NCI-H446 treated with DMSO at 0.1 percent for 48 hours (cell line): ENCODE measurements around the gene TEX38.
"Not testable (repeated sequence)": the region's sequence is repeated elsewhere in the genome, so short reads cannot be mapped to it uniquely, and the experiment has no call there.

ENCODE experiments used
- DNase-seq: peaks from one replicate; lab custom pipeline; 2025; lab: John Stamatoyannopoulos, UW

The TEX38 gene

DNA sequence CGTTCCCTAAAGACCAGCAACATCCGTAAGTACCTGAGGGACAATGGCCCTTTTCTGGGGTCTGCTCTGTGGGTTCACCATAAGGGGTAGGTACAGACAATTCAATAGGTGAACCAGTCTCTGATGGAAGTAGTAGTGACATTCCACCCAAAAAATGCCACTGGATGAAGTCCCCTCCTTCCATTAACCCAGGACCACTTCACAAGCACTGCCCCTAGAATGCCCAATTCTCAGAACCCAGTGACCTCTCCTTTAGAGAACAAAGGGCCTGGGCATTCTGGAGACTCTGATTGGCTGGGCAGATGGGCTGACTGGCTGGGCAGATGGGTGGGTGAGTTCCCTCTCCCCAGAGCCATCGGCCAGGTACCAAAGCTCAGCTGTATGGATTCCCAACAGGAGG, at the start of gene TEX38:
TSS of gene TEX38 (plus strand) at position 301 of the 400 bp plus-strand sequence. CDS start at position 382, 81 bp downstream.
- DNase-seq, result no peak

DNA sequence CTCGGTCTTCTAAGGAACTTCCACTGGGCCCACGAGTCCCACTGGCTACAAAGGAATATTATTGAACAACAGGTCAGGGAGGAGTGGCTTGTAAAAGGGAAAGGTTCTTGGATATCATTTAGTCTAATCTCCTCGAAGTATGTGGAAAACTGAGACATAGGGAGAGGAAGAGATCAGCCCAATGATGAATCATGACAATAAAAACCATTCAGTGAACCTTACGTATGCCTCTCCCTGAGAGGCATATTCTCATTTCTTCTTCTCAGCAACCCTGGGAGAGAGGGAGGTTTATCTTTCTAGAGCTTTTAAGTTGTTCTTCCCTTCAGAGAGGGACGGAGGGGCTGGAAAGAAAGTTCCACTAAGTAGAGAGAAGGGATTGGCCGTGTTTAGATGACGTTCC, 49.7 kb upstream of the TEX38 start:
- no peak for DNase-seq

- DNase-seq, result peak; percentile 22
These were observed 49.3 kb upstream of the TEX38 start for GRCh38 chr1:46622344-46622743.

DNA sequence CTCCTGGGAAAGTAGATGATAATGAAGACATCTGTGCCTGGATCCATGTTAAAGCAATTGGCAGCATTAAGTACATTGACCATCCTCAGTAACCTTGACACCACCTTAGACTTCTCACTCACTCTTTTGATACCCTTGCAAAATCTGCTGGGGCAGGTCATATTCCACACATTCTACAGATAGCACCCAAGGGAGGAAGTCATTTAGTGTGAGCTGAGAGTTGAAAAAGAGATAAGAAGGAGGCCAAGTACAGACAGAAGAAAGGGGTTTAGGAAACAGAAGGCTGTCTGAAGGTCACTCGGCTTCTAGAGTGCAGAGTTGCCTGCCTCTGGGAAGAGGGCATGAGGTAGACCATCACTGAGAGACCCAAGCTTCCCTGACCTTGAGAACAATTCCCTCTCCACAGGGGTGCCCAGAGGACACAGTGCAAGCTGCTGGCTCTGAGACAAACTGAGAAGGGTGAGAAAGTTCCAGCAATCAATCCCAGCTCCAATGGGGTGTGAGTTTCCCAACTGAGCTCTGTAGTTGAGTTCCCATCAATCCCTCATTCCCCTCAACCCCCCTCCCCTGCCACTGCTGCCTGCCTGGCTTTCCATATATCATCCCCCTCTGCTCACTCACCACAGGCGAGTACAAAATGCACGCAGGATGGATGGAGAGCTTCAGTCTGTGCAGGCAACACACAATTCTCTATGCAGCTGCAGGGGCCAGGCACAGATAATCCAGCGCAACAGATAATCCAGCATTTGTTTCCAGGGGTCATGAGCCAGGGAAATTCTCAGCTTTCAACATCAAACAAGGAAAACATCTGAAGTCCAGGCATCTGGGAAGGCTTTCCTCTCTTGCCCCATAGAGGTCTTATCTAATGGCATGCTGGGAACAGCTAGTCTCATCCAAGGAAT, 47.7 kb upstream of the TEX38 start:
- no peak for DNase-seq

GRCh38 chr1:46630719-46631118, 40.9 kb upstream of the TEX38 start:
- DNase-seq, result no peak

- DNase-seq, result no peak
These were observed 36.4 kb upstream of the TEX38 start for GRCh38 chr1:46635205-46635604.

DNA sequence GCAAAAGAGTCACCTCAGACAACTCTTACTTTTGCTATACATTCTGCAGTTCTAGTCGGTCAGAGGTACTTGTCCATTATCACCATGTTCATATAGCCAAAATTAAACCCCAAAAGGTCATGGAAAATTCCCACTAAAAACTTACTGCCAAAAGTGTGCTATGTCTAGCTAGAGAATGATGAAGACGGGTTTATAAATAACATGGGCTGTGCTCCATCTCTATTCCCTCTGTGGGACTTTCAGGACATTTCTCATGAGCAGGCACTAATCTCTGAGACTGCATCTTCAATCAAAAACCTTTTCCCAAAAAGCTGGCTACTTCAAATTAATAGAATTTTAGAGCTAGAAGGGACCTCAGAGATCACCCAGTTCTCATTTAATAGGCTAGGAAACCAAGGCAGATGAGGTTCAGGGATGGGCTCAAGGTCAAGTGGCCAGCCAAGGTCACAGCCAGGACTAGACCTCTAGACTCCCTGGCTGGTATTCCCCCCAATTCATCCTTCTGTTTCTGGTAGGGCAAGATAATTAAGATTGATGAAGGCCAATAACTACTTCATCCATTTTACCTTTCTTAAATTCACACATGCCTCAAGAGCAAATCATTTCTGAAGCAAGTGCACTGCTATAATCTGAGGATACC, 34.1 kb upstream of the TEX38 start:
- DNase-seq, result no peak

DNA sequence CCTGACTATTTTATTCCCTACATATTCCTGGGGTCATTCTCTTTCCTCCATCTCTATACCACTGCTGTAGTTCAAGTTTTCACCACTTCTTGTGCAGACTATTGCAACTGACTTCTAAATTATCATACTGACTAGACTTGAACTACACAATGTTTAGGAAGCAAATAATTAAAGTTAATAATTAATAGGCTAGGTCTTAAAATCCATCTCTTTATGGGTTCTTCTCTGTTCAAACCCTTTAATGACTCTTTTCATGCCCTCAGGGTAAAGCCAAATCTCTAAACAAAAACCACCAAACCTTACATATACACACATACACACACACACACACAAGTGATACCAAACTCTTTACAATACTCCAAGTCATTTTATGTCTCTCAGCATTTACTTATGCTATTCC, 32.7 kb upstream of the TEX38 start:
- no peak for DNase-seq

DNA sequence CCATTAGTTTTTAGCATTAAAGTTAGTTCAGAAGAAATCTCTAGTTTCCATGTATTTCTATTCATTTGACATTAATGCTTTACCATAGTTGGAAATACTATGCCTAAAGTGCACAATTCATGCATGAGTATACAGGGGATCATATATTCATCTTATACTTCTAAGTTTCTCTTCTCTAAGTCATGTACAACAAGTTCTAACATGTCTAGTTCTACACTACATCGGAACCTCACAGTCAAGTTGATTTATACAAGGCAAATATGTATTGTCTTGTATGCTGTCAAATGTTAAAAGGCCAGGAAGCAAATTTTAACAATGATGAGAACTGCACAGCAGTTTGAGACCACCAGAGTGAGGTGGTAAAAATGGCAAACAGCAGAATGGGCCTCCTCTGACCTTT, 32.1 kb upstream of the TEX38 start:
- DNase-seq, result no peak

- DNase-seq, result no peak
These were observed 29.5 kb upstream of the TEX38 start for GRCh38 chr1:46642115-46642680.

GRCh38 chr1:46643368-46643775, 28.3 kb upstream of the TEX38 start:
- peak; percentile 99 for DNase-seq

- no peak for DNase-seq
These were observed 25.8 kb upstream of the TEX38 start for GRCh38 chr1:46645815-46646214.

DNA sequence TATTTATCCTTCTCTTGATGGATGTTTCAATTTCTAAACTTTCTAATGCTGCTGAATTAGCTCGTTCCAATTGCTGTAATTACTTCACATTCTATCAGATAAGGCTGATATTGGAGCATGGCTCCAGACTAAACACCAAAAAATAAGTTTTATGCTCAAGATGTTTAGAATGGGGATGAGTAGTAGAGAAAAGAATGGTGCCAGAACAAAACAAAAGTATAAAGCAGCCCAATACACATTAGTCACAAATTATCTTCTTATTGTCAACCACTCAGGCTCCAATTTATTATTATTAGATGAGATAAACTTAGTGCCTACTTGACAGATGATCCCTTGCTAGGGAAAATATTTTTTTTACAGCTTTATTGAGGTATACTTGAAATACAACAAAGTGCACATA, 25.3 kb upstream of the TEX38 start:
- no peak for DNase-seq

- DNase-seq, result no peak
These were observed 24.8 kb upstream of the TEX38 start for GRCh38 chr1:46646844-46647243.

- DNase-seq, result no peak
These were observed 24.0 kb upstream of the TEX38 start for GRCh38 chr1:46647611-46648010.

DNA sequence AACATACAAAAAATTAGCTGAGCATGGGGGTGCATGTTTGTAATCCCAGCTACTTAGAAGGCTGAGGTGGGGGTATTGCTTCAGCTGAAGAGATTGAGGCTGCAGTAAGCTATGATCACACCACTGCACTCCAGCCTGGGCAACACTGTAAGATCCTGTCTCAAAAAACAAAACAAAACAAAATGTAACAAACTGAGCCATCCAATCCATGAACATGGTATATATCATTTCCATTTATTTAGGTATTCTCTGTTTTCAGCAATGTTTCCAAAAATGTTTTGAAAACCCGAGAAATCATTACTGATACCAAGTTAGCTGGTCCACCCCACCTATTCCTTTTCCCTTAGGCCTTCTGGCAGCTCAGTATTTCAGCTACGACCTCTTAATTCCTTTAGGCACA, 21.9 kb upstream of the TEX38 start:
- no peak for DNase-seq

GRCh38 chr1:46650491-46650890, 21.2 kb upstream of the TEX38 start:
- DNase-seq, result no peak

DNA sequence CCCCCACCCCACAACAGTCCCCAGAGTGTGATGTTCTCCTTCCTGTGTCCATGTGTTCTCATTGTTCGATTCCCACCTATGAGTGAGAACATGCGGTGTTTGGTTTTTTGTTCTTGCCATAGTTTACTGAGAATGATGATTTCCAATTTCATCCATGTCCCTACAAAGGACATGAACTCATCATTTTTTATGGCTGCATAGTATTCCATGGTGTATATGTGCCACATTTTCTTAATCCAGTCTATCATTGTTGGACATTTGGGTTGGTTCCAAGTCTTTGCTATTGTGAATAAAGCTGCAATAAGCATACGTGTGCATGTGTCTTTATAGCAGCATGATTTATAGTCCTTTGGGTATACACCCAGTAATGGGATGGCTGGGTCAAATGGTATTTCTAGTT, 20.5 kb upstream of the TEX38 start:
- DNase-seq, result not testable (repeated sequence)

DNA sequence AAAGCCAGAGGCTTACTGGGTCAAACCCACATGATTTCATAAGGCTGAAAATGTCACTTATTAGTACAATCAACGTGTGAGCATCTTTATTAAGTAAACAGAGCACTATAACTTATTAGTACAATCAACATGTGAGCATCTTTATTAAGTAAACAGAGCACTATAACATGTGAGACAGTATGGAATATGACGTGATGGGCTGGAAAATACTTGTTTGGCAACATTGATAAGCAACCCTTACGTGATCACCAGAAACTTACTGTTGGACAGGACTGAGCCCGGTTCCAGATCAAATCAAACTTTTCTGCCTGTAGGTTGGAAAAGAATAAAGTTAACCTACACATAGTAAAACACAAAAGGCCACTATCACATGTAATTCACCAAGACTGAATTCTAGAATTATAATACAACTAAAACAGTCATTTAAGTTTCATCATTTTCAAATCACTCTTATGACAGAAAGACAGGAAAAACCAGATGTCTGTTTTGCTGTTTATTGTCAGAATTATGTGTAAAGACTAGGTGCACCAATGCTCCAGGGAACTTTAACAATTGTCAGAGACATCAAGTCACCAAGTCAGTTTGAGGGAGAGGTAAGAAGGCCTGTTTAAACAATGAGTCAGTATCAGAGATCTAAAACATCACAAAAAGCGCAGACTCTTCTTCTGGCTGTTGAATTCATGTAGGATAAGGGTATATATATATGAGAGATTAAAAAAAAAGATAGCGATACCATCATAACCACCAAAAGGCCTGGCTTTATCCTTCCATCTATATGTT, 19.1 kb upstream of the TEX38 start:
- DNase-seq, result no peak

DNA sequence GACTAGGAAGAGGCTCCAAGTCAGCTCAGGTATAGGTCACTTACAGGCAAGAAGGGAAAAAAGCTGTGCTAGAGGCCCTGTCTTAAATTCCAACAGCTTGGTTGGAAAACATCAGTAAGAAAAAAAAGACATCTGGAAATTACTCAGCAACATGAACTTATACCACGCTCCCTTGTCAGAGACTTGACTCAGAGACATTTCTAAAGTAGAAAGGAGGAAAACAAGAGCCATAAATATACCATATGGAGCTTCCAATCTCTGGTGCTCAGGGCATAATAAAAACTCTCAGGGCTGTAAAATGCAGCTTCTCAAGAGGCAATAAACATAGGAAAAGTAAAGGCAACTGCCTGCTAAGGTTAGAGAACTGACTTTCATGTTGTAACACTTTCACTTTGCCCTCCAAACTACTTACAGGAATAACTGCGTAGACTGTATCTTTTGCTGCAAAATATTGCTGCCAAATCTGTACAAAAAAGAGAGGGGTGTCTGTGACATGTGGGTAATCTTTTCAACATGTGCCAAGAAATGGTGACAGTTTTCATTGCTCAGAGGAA, 18.2 kb upstream of the TEX38 start:
- no peak for DNase-seq

GRCh38 chr1:46654012-46654411, 17.6 kb upstream of the TEX38 start:
- DNase-seq, result no peak

DNA sequence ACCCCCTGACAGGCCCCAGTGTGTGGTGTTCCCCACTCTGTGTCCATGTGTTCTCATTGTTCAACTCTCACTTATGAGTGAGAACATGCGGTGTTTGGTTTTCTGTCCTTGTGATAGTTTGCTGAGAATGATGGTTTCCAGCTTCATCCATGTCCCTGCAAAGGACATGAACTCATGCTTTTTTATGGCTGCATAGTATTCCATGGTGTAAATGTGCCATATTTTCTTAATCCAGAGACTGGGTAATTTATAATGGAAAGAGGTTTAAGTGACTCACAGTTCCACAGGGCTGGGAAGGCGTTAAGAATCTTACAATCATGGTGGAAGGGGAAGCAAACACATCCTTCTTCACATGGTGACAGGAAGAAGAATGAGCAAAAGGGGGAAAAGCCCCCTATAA, 17.0 kb upstream of the TEX38 start:
- not testable (repeated sequence) for DNase-seq
